Panc1 (cell line): Measurements from ENCODE around the gene MS4A15. TPM values are rescaled to one million over a fixed set of nuclear protein-coding genes. Genes with fewer than 3 reads are reported as not detected.

Source experiments
- ATAC-seq: fragments of 200-7000 bp; cut with Tn5 transposase; 2 replicates; pipeline ENCODE4 v1.9.1; 2020; ENCODE audit warnings: mild to moderate bottlenecking, moderate library complexity
- BruUV-seq: library from RNA; stranded (reverse); fragments of 400-500 nt; replicated peaks from 2 replicates; lab custom pipeline; 2021; lab: Mats Ljungman, UMichigan
- CTCF ChIA-PET: fragments of 300-600 bp; sonication (Branson Sonifier 250); formaldehyde crosslinking; loops from one replicate; lab custom pipeline; 2022; ENCODE audit warnings: antibody characterized with exemption; lab: Charles Lee
- POLR2A ChIA-PET: fragments of 300-600 bp; sonication (Branson Sonifier 250); formaldehyde crosslinking; loops from one replicate; lab custom pipeline; 2022; ENCODE audit warnings: antibody characterized with exemption; lab: Charles Lee
- DNase-seq: peaks from one replicate; pipeline ENCODE4 v3.0.0-alpha.2; 2010; ENCODE audit warnings: low read depth, low spot score
- H3K27ac ChIP-seq: 2 replicates; pipeline ENCODE4 v1.5.1; 2011; ENCODE audit warnings: mild to moderate bottlenecking, low read length, inconsistent platforms
- H3K27me3 ChIP-seq: fragments of 200-500 bp; sonication (Bioruptor generic); 2 replicates; pipeline ENCODE4 v1.6.0; 2014; ENCODE audit warnings: low read length, inconsistent platforms; ENCODE audit not compliant: control insufficient read depth, insufficient read depth
- H3K36me3 ChIP-seq: fragments of 200-500 bp; sonication (Bioruptor generic); 2 replicates; pipeline ENCODE4 v1.5.1; 2014; ENCODE audit warnings: inconsistent platforms, mild to moderate bottlenecking, low read length, moderate library complexity; ENCODE audit not compliant: control insufficient read depth, insufficient read depth
- H3K4me1 ChIP-seq: 2 replicates; pipeline ENCODE4 v1.5.1; 2011; ENCODE audit warnings: inconsistent platforms, mild to moderate bottlenecking, low read length, moderate library complexity; ENCODE audit not compliant: control insufficient read depth, insufficient read depth
- H3K4me3 ChIP-seq, 2 experiments: 2 replicates each; pipeline ENCODE4 v1.5.1; 2011 to 2012; ENCODE audit warnings: low read depth in 2 of 2, low read length in 2 of 2, mild to moderate bottlenecking in 2 of 2, inconsistent platforms in 1 of 2, moderate library complexity in 1 of 2
- H3K9me3 ChIP-seq: fragments of 200-500 bp; sonication (Bioruptor generic); 2 replicates; pipeline ENCODE4 v1.5.1; 2014; ENCODE audit warnings: low read depth, mild to moderate bottlenecking, inconsistent platforms, low read length, moderate library complexity; ENCODE audit not compliant: control insufficient read depth, insufficient read depth
- POLR2AphosphoS5 ChIP-seq: IDR thresholded peaks from 2 replicates; pipeline ENCODE4 v1.6.1; 2012; ENCODE audit warnings: mild to moderate bottlenecking, low read depth, low read length, moderate library complexity
- SIN3A ChIP-seq: IDR thresholded peaks from 2 replicates; pipeline ENCODE4 v1.6.1; 2012; ENCODE audit warnings: low read depth, mild to moderate bottlenecking, low read length, moderate library complexity, borderline replicate concordance; ENCODE audit not compliant: insufficient read depth
- TCF7L2 ChIP-seq: IDR thresholded peaks from 2 replicates; pipeline ENCODE4 v1.6.1; 2011; ENCODE audit warnings: mild to moderate bottlenecking, low read depth, low read length, inconsistent platforms
- in situ Hi-C: cut with HindIII; loops from 2 replicates; pipeline ENCODE4 v1.10.0; 2016; ENCODE audit warnings: low sequenced_read_pairs, low pct_unique_long_range_greater_than_20kb
- intact Hi-C: fragments of 100-400 bp; cut with micrococcal nuclease; formaldehyde crosslinking; loops from one replicate; pipeline ENCODE4 v1.10.0; 2022; ENCODE audit not compliant: unreplicated experiment
- total RNA-seq: library from RNA; stranded (reverse); gene quantifications from one replicate; pipeline ENCODE4 v1.2.1, GENCODE V29; 2021; ENCODE audit not compliant: unreplicated experiment
- TF ChIP-seq, protein P1 (sequence below), 2 experiments: IDR thresholded peaks; 2 replicates each; pipeline ENCODE4 v1.6.1; 2011 to 2012; ENCODE audit warnings: low read depth in 2 of 2, control low read depth in 1 of 2, low read length in 1 of 2, mild to moderate bottlenecking in 1 of 2, moderate library complexity in 1 of 2; ENCODE audit not compliant: insufficient read depth in 1 of 2
- TF ChIP-seq, protein P2 (sequence below): fragments of 450-650 bp; IDR thresholded peaks from 2 replicates; pipeline ENCODE4 v1.5.1; 2017; ENCODE audit warnings: mild to moderate bottlenecking

MS4A15 gene
- total RNA-seq, 1 experiment from 2014 or later: not detected

DNA sequence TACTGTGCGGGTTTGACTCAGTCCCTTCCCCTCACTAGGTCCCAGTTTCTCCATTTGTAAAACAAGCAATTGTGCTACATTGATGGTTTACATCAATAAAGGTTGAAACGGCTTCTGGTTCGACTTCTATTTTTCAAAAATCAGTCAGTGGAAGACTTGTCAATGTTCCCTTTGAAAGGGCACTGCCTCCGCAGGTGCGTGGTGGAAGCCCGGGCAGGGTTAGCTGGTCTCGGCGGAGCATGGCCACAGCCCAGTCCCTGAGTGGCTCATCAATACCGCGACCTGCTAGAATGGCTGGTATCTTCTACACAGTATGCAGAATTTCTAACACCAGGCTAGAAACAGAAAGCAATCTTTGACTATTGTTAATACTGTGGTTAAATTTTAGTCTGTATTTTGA, 44.5 kb downstream of the MS4A15 start:
- H3K36me3 ChIP-seq: no peaks in the 10 kb centered on the region
- intact Hi-C loops: no loop called here

DNA sequence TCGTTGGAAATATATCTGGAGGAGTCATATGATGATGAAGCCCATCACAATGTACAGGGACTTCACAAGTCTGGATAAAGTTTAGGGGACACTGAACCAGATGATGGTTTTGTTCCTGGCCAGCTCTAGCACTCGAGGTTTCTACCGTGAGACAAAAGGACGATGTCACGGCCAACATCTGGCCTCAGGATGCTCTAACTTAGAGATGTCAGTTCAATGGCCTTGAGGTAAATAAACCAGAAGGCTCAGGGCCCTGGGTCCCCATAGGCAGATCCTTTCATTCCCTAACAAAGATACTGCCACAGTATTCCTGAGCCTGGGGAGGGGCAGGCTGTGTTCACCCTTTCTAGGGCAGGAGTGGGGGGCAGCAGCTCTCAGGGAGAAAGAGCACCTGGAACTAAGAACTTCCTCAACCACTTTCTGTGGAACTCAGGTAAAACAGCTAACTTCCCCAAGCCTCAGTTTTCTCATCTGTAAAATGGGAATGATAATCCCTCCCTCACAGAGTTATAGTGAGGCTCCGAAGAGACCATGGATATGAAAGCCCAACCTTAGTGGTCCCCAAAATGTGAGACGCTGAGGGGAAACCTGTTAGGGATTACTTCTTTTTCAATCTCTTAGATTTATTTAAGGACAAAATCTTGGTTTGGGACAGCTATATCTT, 46.7 kb downstream of the MS4A15 start:
- CTCF ChIA-PET: no interaction called here
- in situ Hi-C loops: no loop called here
- ATAC-seq: no peak

More for the DNA sequence above, 44.5 kb downstream of the MS4A15 start:
- in situ Hi-C loops: no loop called here
- no peak overlapping the region for H3K4me3 ChIP-seq
- CTCF ChIA-PET: no interaction called here
- DNase-seq: no peak
- ATAC-seq: no peak
- no TSS peak for BruUV-seq
- TF ChIP-seq, protein P1, sequence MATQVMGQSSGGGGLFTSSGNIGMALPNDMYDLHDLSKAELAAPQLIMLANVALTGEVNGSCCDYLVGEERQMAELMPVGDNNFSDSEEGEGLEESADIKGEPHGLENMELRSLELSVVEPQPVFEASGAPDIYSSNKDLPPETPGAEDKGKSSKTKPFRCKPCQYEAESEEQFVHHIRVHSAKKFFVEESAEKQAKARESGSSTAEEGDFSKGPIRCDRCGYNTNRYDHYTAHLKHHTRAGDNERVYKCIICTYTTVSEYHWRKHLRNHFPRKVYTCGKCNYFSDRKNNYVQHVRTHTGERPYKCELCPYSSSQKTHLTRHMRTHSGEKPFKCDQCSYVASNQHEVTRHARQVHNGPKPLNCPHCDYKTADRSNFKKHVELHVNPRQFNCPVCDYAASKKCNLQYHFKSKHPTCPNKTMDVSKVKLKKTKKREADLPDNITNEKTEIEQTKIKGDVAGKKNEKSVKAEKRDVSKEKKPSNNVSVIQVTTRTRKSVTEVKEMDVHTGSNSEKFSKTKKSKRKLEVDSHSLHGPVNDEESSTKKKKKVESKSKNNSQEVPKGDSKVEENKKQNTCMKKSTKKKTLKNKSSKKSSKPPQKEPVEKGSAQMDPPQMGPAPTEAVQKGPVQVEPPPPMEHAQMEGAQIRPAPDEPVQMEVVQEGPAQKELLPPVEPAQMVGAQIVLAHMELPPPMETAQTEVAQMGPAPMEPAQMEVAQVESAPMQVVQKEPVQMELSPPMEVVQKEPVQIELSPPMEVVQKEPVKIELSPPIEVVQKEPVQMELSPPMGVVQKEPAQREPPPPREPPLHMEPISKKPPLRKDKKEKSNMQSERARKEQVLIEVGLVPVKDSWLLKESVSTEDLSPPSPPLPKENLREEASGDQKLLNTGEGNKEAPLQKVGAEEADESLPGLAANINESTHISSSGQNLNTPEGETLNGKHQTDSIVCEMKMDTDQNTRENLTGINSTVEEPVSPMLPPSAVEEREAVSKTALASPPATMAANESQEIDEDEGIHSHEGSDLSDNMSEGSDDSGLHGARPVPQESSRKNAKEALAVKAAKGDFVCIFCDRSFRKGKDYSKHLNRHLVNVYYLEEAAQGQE (IDR thresholded peaks at IDR 0.05; ENCODE audit: insufficient read depth in 1 of 2, low read depth in 2 of 2, low read length in 1 of 2): no peak
- TF ChIP-seq POLR2AphosphoS5 (no peak), TCF7L2 (no peak), SIN3A (no peak)
- TF ChIP-seq, protein P2, sequence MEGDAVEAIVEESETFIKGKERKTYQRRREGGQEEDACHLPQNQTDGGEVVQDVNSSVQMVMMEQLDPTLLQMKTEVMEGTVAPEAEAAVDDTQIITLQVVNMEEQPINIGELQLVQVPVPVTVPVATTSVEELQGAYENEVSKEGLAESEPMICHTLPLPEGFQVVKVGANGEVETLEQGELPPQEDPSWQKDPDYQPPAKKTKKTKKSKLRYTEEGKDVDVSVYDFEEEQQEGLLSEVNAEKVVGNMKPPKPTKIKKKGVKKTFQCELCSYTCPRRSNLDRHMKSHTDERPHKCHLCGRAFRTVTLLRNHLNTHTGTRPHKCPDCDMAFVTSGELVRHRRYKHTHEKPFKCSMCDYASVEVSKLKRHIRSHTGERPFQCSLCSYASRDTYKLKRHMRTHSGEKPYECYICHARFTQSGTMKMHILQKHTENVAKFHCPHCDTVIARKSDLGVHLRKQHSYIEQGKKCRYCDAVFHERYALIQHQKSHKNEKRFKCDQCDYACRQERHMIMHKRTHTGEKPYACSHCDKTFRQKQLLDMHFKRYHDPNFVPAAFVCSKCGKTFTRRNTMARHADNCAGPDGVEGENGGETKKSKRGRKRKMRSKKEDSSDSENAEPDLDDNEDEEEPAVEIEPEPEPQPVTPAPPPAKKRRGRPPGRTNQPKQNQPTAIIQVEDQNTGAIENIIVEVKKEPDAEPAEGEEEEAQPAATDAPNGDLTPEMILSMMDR: no peak
- H3K9me3 ChIP-seq: no peaks in the 10 kb centered on the region
- POLR2A ChIA-PET: interaction anchor here (0.6 kb wide), 1 partner anchor 31 kb away, joined by 4 read pairs; no protein-coding TSS in a partner anchor
- H3K27me3 ChIP-seq: peaks cover 7% of the 10 kb centered on the region; the same call in 1 of the 2 replicates
- H3K4me1 ChIP-seq: no peaks in the 10 kb centered on the region
- H3K27ac ChIP-seq: no peak overlapping the region

More for the DNA sequence above, 46.7 kb downstream of the MS4A15 start:
- DNase-seq: no peak
- Histone ChIP-seq H3K36me3 (no peaks in the 10 kb centered on the region), H3K4me1 (no peaks in the 10 kb centered on the region), H3K4me3 (no peak overlapping the region), H3K9me3 (no peaks in the 10 kb centered on the region), H3K27ac (no peak overlapping the region), H3K27me3 (peaks cover 7% of the 10 kb centered on the region; the same call in 1 of the 2 replicates)
- no TSS peak for BruUV-seq
- POLR2A ChIA-PET: no interaction called here
- TF ChIP-seq, protein P2: no peak
- TF ChIP-seq POLR2AphosphoS5 (no peak), TCF7L2 (no peak), SIN3A (no peak)
- TF ChIP-seq, protein P1 (IDR thresholded peaks at IDR 0.05; ENCODE audit: insufficient read depth in 1 of 2, low read depth in 2 of 2, low read length in 1 of 2): no peak
- intact Hi-C loops: no loop called here
